OCI-LY3 (cell line): ENCODE measurements around the gene ITGA11.

Experiments
- H2AFZ ChIP-seq: fragments of 200-600, 300-600 bp; shearing (Covaris generic); 2 replicates; pipeline ENCODE4 v1.6.0; 2014; ENCODE audit warnings: antibody characterized with exemption, low read depth, low read length
- H3K27ac ChIP-seq: fragments of 200-600, 300-600 bp; sonication (generic); 2 replicates; pipeline ENCODE4 v1.5.1; 2014; ENCODE audit warnings: mild to moderate bottlenecking, low read length, moderate library complexity, mixed read lengths
- H3K27me3 ChIP-seq: fragments of 200-600, 300-600 bp; sonication (generic); 2 replicates; pipeline ENCODE4 v1.6.1; 2014; ENCODE audit warnings: low read depth, low read length, mixed read lengths
- H3K36me3 ChIP-seq: fragments of 200-600, 300-600 bp; sonication (generic); replicated peaks from 2 replicates; pipeline ENCODE3; 2014; ENCODE audit warnings: low read depth, low read length, mixed read lengths
- H3K4me1 ChIP-seq: fragments of 300-600, 200-600 bp; sonication (generic); 2 replicates; pipeline ENCODE4 v1.6.1; 2014; ENCODE audit warnings: low read length, mixed read lengths
- H3K4me2 ChIP-seq: fragments of 200-600, 300-600 bp; sonication (generic); 2 replicates; pipeline ENCODE4 v1.6.1; 2014; ENCODE audit warnings: low read length, mixed read lengths
- H3K4me3 ChIP-seq: fragments of 300-600, 200-600 bp; sonication (generic); 2 replicates; pipeline ENCODE4 v1.5.1; 2014; ENCODE audit warnings: antibody characterized with exemption, mild to moderate bottlenecking, low read length, moderate library complexity
- H3K79me2 ChIP-seq: fragments of 300-600, 200-600 bp; shearing (Covaris generic); 2 replicates; pipeline ENCODE4 v1.6.1; 2014; ENCODE audit warnings: mild to moderate bottlenecking, low read length, mixed read lengths
- H3K9ac ChIP-seq: fragments of 300-600, 200-600 bp; shearing (Covaris generic); 2 replicates; pipeline ENCODE4 v1.6.0; 2014; ENCODE audit warnings: mild to moderate bottlenecking, low read length, moderate library complexity
- H3K9me3 ChIP-seq: fragments of 200-600, 300-600 bp; shearing (Covaris generic); 2 replicates; pipeline ENCODE4 v1.6.1; 2014; ENCODE audit warnings: low read length, mixed read lengths; ENCODE audit not compliant: insufficient read depth
- H4K20me1 ChIP-seq: fragments of 200-600, 300-600 bp; sonication (generic); 2 replicates; pipeline ENCODE4 v1.6.1; 2016; ENCODE audit warnings: low read length, mixed read lengths; ENCODE audit not compliant: insufficient read depth
- CTCF ChIP-seq: fragments of 200-600, 300-600 bp; sonication (generic); IDR thresholded peaks from 2 replicates; pipeline ENCODE4 v1.5.1; 2014; ENCODE audit warnings: antibody characterized with exemption, low read length, low read depth
- EZH2phosphoT487 ChIP-seq: fragments of 200-600 bp; shearing (Covaris generic); IDR thresholded peaks from 2 replicates; pipeline ENCODE4 v1.6.1; 2018; ENCODE audit warnings: antibody characterized with exemption, mixed run types, low read depth

The ITGA11 gene

GRCh38 chr15:68319997-68320396 is 112.0 kb downstream of the ITGA11 start:
- Histone ChIP-seq H3K4me1 (no peaks in the 10 kb centered on the region), H3K4me3 (no peak overlapping the region), H3K4me2 (no peak overlapping the region), H3K79me2 (no peaks in the 10 kb centered on the region), H4K20me1 (no peaks in the 10 kb centered on the region), H3K27ac (no peak overlapping the region), H2AFZ (no peak overlapping the region), H3K9me3 (no peaks in the 10 kb centered on the region), H3K36me3 (no peaks in the 10 kb centered on the region), H3K27me3 (peaks cover 16% of the 10 kb centered on the region), H3K9ac (no peak overlapping the region)
- TF ChIP-seq EZH2phosphoT487 = no peak
- no peak for TF ChIP-seq CTCF

- TF ChIP-seq EZH2phosphoT487 (no peak), CTCF (no peak)
- no peaks in the 10 kb centered on the region for H4K20me1 ChIP-seq
- H3K36me3 ChIP-seq = no peaks in the 10 kb centered on the region
- no peaks in the 10 kb centered on the region for H3K79me2 ChIP-seq
- no peak overlapping the region for H2AFZ ChIP-seq
- peaks cover 8% of the 10 kb centered on the region for H3K27me3 ChIP-seq
- no peak overlapping the region for H3K9ac ChIP-seq
- H3K9me3 ChIP-seq = no peaks in the 10 kb centered on the region
- no peaks in the 10 kb centered on the region for H3K4me1 ChIP-seq
- no peak overlapping the region for H3K27ac ChIP-seq
- no peak overlapping the region for H3K4me3 ChIP-seq
- no peak overlapping the region for H3K4me2 ChIP-seq
Measured at GRCh38 chr15:68318931-68319909, 112.7 kb downstream of the ITGA11 start.

GRCh38 chr15:68318008-68318835 is 113.7 kb downstream of the ITGA11 start:
- H3K27ac ChIP-seq = no peak overlapping the region
- H3K9ac ChIP-seq = no peak overlapping the region
- H3K36me3 ChIP-seq = no peaks in the 10 kb centered on the region
- H4K20me1 ChIP-seq = no peaks in the 10 kb centered on the region
- no peak overlapping the region for H3K4me3 ChIP-seq
- H3K79me2 ChIP-seq = no peaks in the 10 kb centered on the region
- TF ChIP-seq EZH2phosphoT487 = no peak
- no peak for TF ChIP-seq CTCF
- no peaks in the 10 kb centered on the region for H3K9me3 ChIP-seq
- H2AFZ ChIP-seq = no peak overlapping the region
- no peaks in the 10 kb centered on the region for H3K4me1 ChIP-seq
- H3K4me2 ChIP-seq = no peak overlapping the region
- H3K27me3 ChIP-seq = 0 out of 2 replicates have a peak, but pooled peaks cover 3% of the 10 kb centered on the region
